H1 (cell line): ENCODE results near the gene PAX8. TPM values are rescaled to one million over a fixed set of nuclear protein-coding genes. Genes with fewer than 3 reads are reported as not detected.

Experiments used
- ATF2 ChIP-seq: IDR thresholded peaks from 2 replicates; pipeline ENCODE4 v1.6.1; 2012; ENCODE audit warnings: low read length, inconsistent platforms
- polyA plus RNA-seq, 7 experiments: library from polyadenylated mRNA; depleted of rRNA in 3 of 7; stranded (reverse) in 5 of 7; unstranded in 2 of 7; fragments of >200 nt in 5 of 7; fragments of 200-250 nt in 2 of 7; gene quantifications; 1 replicate in 5 of 7; 2 replicates in 1 of 7; 4 replicates in 1 of 7; pipeline versions ENCODE4 v1.2.1 to v1.2.3, GENCODE V29; 2011 to 2013; ENCODE audit warnings: missing spikeins in 2 of 7, mixed read lengths in 2 of 7
- total RNA-seq: library from RNA; stranded (reverse); fragmentation: NEBNext Ultra II Directional; extraction: Animal tissue kit (Norgen Biotek cat#: 25700); gene quantifications from 2 replicates; pipeline ENCODE4 v1.2.1, GENCODE V29; 2021

The PAX8 gene
- total and polyA plus RNA-seq, 2 of the 8 experiments (the other 6 are each of a cell fraction or from before 2014, with no cell fraction given) = 0.02 TPM; not detected in 1

- TF ChIP-seq ATF2 = no peak
These were observed 102.7 kb downstream of the PAX8 start (continued) for GRCh38 chr2:113175736-113176695.
